Neural cell (in vitro differentiated cells): ENCODE data around the gene ATP1A1. TPM values are rescaled to one million over a fixed set of nuclear protein-coding genes. Genes with fewer than 3 reads are reported as not detected.

Experiments
- H2AFZ ChIP-seq: fragments of 200-600, 300-800 bp; sonication (generic), shearing (Covaris generic); 2 replicates; pipeline ENCODE4 v1.6.0; 2014; ENCODE audit warnings: low read depth, mild to moderate bottlenecking, antibody characterized with exemption, low read length, moderate library complexity
- H3F3A ChIP-seq: fragments of 200-600 bp; shearing (Covaris generic); 2 replicates; pipeline ENCODE4 v1.6.1; 2016; ENCODE audit warnings: mild to moderate bottlenecking, moderate library complexity, mixed read lengths, antibody characterized with exemption, low read length; ENCODE audit not compliant: insufficient read depth, poor library complexity, severe bottlenecking
- H3K27ac ChIP-seq: fragments of 200-600, 300-800 bp; sonication (generic), shearing (Covaris generic); 2 replicates; pipeline ENCODE4 v1.5.1; 2014; ENCODE audit warnings: mild to moderate bottlenecking, low read length, moderate library complexity
- H3K27me3 ChIP-seq: fragments of 300-800, 200-600 bp; sonication (generic), shearing (Covaris generic); 2 replicates; pipeline ENCODE4 v1.6.0; 2014; ENCODE audit warnings: mild to moderate bottlenecking, low read depth, low read length, moderate library complexity; ENCODE audit not compliant: insufficient read depth
- H3K36me3 ChIP-seq: fragments of 300-800, 200-600 bp; sonication (generic), shearing (Covaris generic); 2 replicates; pipeline ENCODE4 v1.5.1; 2014; ENCODE audit warnings: mild to moderate bottlenecking, antibody characterized with exemption, low read length, moderate library complexity; ENCODE audit not compliant: insufficient read depth
- H3K4me2 ChIP-seq: fragments of 300-800, 200-600 bp; sonication (generic), shearing (Covaris generic); 2 replicates; pipeline ENCODE4 v1.6.0; 2014; ENCODE audit warnings: mild to moderate bottlenecking, low read length
- H3K4me3 ChIP-seq: fragments of 300-800, 200-600 bp; sonication (generic), shearing (Covaris generic); 2 replicates; pipeline ENCODE4 v1.5.1; 2014; ENCODE audit warnings: mild to moderate bottlenecking, low read length, moderate library complexity
- H3K79me2 ChIP-seq: fragments of 200-600 bp; shearing (Covaris generic); replicated peaks from 2 replicates; pipeline ENCODE4 v1.6.0; 2014; ENCODE audit warnings: mild to moderate bottlenecking, low read length, moderate library complexity; ENCODE audit not compliant: insufficient read depth
- H3K9ac ChIP-seq: fragments of 300-800, 200-600 bp; sonication (generic), shearing (Covaris generic); 2 replicates; pipeline ENCODE4 v1.6.1; 2016; ENCODE audit warnings: mild to moderate bottlenecking, low read length, mixed read lengths
- H3K9me2 ChIP-seq: fragments of 200-600 bp; shearing (Covaris generic); 2 replicates; pipeline ENCODE4 v1.6.1; 2016; ENCODE audit warnings: mild to moderate bottlenecking, low read length, mixed read lengths; ENCODE audit not compliant: insufficient read depth
- H3K9me3 ChIP-seq: fragments of 200-600, 300-800 bp; sonication (generic), shearing (Covaris generic); 2 replicates; pipeline ENCODE4 v1.6.1; 2016; ENCODE audit warnings: mild to moderate bottlenecking, mixed run types, low read length, moderate library complexity, mixed read lengths
- H4K20me1 ChIP-seq: fragments of 200-600 bp; shearing (Covaris generic); 2 replicates; pipeline ENCODE4 v1.6.1; 2016; ENCODE audit warnings: mild to moderate bottlenecking, mixed run types; ENCODE audit not compliant: insufficient read depth
- EP300 ChIP-seq: fragments of 450-650 bp; conservative IDR thresholded peaks from 2 replicates; pipeline ENCODE4 v1.6.1; 2014; ENCODE audit warnings: antibody characterized with exemption, mild to moderate bottlenecking, moderate library complexity; ENCODE audit not compliant: poor library complexity, severe bottlenecking
- EZH2 ChIP-seq: fragments of 200-600, 300-800 bp; shearing (Covaris generic), sonication (generic); IDR thresholded peaks from 2 replicates; pipeline ENCODE4 v1.6.1; 2014; ENCODE audit warnings: antibody characterized with exemption, low read length, borderline replicate concordance, mild to moderate bottlenecking; ENCODE audit not compliant: insufficient read depth, poor library complexity, severe bottlenecking
- MXI1 ChIP-seq: fragments of 450-650 bp; conservative IDR thresholded peaks from 2 replicates; pipeline ENCODE4 v1.6.1; 2014; ENCODE audit warnings: antibody characterized with exemption, mild to moderate bottlenecking; ENCODE audit not compliant: poor library complexity, severe bottlenecking
- POLR2AphosphoS5 ChIP-seq: IDR thresholded peaks from 2 replicates; pipeline ENCODE4 v1.6.1; 2012
- RAD21 ChIP-seq: fragments of 450-650 bp; conservative IDR thresholded peaks from 2 replicates; pipeline ENCODE4 v1.6.1; 2014; ENCODE audit warnings: antibody characterized with exemption, mild to moderate bottlenecking, moderate library complexity
- SMC3 ChIP-seq: fragments of 450-650 bp; conservative IDR thresholded peaks from 2 replicates; pipeline ENCODE4 v1.6.1; 2014; ENCODE audit warnings: antibody characterized with exemption, mild to moderate bottlenecking, moderate library complexity; ENCODE audit not compliant: poor library complexity
- TAF1 ChIP-seq: IDR thresholded peaks from 2 replicates; pipeline ENCODE4 v1.6.1; 2012; ENCODE audit warnings: low read depth
- polyA plus RNA-seq: library from polyadenylated mRNA; depleted of rRNA; stranded (reverse); fragments of >200 nt; gene quantifications from 2 replicates; pipeline ENCODE4 v1.2.3, GENCODE V29; 2014
- TF ChIP-seq, protein P1 (sequence below): fragments of 450-650 bp; IDR thresholded peaks from 2 replicates; pipeline ENCODE4 v1.5.1; 2014; ENCODE audit warnings: antibody characterized with exemption, mild to moderate bottlenecking, moderate library complexity; ENCODE audit not compliant: poor library complexity, severe bottlenecking
- TF ChIP-seq, protein P2 (sequence below): IDR thresholded peaks from 2 replicates; pipeline ENCODE4 v1.6.1; 2012; ENCODE audit warnings: borderline replicate concordance

ATP1A1 gene
- polyA plus RNA-seq, 1 donor from 2014 or later: 44.2 TPM

DNA sequence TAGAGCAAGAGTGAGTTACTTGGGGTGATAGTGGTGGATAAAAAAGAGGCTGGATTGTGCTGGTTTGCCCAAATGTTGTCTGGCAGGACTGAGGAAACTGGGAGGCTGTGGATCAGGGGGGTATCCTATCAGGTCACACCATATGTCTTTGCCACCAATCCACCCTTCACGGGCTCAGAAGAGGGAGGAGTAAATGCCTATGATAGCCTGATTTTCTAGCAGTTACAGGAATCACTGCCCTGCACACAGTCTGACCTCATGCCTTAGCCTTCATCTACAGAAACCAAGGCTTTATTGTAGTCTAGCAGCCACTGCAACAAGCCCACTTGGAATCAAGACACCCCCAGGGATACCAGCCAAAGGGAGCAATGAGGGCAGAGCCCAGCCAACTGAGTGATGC is 51.8 kb downstream of the ATP1A1 start:
- no peak overlapping the region for H3K4me2 ChIP-seq
- H3F3A ChIP-seq: no peaks in the 10 kb centered on the region
- no peak overlapping the region for H3K4me3 ChIP-seq
- H3K27me3 ChIP-seq: no peaks in the 10 kb centered on the region
- H3K9me3 ChIP-seq: no peaks in the 10 kb centered on the region
- no peak for TF ChIP-seq POLR2AphosphoS5
- H4K20me1 ChIP-seq: no peaks in the 10 kb centered on the region
- no peaks in the 10 kb centered on the region for H3K9me2 ChIP-seq
- no peak overlapping the region for H3K27ac ChIP-seq
- H3K79me2 ChIP-seq: no peaks in the 10 kb centered on the region
- H2AFZ ChIP-seq: no peak overlapping the region
- H3K9ac ChIP-seq: no peak overlapping the region
- no peaks in the 10 kb centered on the region for H3K36me3 ChIP-seq

DNA sequence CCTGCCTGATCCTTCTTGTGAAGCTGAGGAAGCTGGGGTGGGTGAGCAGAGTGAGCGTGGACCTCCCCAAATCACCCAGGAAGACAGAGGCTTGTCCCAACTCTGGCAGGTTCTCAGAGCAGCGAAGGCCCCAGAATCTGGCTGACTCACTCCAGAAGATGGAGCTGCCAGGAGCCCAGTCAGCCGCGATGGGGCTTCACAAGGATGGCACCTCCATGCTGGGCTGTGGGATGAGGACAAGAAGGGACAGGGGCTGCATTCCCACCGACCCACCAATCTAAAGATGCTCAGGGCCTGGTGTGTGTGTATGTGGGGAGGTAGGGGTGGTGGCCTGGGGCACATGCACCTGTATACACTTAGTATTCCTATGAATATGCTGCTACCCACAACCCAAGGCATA is 52.9 kb downstream of the ATP1A1 start:
- TF ChIP-seq EP300 (no peak), MXI1 (no peak), TAF1 (no peak)
- H3K9ac ChIP-seq: no peak overlapping the region
- no peaks in the 10 kb centered on the region for H3K9me2 ChIP-seq
- no peaks in the 10 kb centered on the region for H3K9me3 ChIP-seq
- H3K27me3 ChIP-seq: no peaks in the 10 kb centered on the region
- H3K4me3 ChIP-seq: no peak overlapping the region
- H2AFZ ChIP-seq: no peak overlapping the region
- no peaks in the 10 kb centered on the region for H4K20me1 ChIP-seq
- no peaks in the 10 kb centered on the region for H3F3A ChIP-seq
- no peak overlapping the region for H3K27ac ChIP-seq
- H3K4me2 ChIP-seq: no peak overlapping the region
- no peaks in the 10 kb centered on the region for H3K36me3 ChIP-seq
- no peaks in the 10 kb centered on the region for H3K79me2 ChIP-seq

DNA sequence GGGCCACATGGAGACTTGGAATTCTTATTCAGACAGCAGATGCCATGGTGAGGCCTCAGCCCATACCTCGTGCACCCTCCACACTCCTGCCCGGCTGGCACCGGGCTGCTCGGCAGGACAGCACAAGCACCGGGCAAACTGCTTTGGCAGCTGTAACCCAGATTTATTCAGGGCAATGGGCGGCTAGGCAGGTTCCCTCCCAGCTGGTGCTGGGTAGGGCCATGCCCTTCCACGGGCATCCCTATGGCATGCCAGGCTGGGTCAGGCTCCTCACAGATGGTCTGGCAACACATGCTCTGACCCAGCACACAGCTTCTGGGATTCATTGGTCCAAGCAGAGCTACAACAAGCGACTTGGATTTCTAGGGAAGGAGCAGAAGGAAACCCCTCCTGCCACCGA is 53.4 kb downstream of the ATP1A1 start:
- H4K20me1 ChIP-seq: no peaks in the 10 kb centered on the region
- no peaks in the 10 kb centered on the region for H3K36me3 ChIP-seq
- H3F3A ChIP-seq: no peaks in the 10 kb centered on the region
- no peak overlapping the region for H3K27ac ChIP-seq
- no peaks in the 10 kb centered on the region for H3K79me2 ChIP-seq
- TF ChIP-seq EP300: no peak
- TF ChIP-seq, protein P1, sequence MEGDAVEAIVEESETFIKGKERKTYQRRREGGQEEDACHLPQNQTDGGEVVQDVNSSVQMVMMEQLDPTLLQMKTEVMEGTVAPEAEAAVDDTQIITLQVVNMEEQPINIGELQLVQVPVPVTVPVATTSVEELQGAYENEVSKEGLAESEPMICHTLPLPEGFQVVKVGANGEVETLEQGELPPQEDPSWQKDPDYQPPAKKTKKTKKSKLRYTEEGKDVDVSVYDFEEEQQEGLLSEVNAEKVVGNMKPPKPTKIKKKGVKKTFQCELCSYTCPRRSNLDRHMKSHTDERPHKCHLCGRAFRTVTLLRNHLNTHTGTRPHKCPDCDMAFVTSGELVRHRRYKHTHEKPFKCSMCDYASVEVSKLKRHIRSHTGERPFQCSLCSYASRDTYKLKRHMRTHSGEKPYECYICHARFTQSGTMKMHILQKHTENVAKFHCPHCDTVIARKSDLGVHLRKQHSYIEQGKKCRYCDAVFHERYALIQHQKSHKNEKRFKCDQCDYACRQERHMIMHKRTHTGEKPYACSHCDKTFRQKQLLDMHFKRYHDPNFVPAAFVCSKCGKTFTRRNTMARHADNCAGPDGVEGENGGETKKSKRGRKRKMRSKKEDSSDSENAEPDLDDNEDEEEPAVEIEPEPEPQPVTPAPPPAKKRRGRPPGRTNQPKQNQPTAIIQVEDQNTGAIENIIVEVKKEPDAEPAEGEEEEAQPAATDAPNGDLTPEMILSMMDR: no peak
- no peak for TF ChIP-seq TAF1
- no peak for TF ChIP-seq POLR2AphosphoS5
- TF ChIP-seq, protein P2, sequence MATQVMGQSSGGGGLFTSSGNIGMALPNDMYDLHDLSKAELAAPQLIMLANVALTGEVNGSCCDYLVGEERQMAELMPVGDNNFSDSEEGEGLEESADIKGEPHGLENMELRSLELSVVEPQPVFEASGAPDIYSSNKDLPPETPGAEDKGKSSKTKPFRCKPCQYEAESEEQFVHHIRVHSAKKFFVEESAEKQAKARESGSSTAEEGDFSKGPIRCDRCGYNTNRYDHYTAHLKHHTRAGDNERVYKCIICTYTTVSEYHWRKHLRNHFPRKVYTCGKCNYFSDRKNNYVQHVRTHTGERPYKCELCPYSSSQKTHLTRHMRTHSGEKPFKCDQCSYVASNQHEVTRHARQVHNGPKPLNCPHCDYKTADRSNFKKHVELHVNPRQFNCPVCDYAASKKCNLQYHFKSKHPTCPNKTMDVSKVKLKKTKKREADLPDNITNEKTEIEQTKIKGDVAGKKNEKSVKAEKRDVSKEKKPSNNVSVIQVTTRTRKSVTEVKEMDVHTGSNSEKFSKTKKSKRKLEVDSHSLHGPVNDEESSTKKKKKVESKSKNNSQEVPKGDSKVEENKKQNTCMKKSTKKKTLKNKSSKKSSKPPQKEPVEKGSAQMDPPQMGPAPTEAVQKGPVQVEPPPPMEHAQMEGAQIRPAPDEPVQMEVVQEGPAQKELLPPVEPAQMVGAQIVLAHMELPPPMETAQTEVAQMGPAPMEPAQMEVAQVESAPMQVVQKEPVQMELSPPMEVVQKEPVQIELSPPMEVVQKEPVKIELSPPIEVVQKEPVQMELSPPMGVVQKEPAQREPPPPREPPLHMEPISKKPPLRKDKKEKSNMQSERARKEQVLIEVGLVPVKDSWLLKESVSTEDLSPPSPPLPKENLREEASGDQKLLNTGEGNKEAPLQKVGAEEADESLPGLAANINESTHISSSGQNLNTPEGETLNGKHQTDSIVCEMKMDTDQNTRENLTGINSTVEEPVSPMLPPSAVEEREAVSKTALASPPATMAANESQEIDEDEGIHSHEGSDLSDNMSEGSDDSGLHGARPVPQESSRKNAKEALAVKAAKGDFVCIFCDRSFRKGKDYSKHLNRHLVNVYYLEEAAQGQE: no peak
- no peak for TF ChIP-seq SMC3
- no peak for TF ChIP-seq EZH2
- TF ChIP-seq RAD21: no peak
- no peak for TF ChIP-seq MXI1
- H3K4me3 ChIP-seq: no peak overlapping the region
- no peaks in the 10 kb centered on the region for H3K9me2 ChIP-seq
- H3K9ac ChIP-seq: no peak overlapping the region
- H3K9me3 ChIP-seq: no peaks in the 10 kb centered on the region
- H2AFZ ChIP-seq: no peak overlapping the region
- no peak overlapping the region for H3K4me2 ChIP-seq
- no peaks in the 10 kb centered on the region for H3K27me3 ChIP-seq
